ENCODE results near the gene CPSF4. TPM values are rescaled to one million over a fixed set of nuclear protein-coding genes. Genes with fewer than 3 reads are reported as not detected.

CPSF4 gene
- total RNA-seq, result 10 to 100 TPM; 13.6 to 34.6 (median 23.0) TPM

- TF ChIP-seq CTCF (IDR thresholded peaks at IDR 0.05) (peak in 1 of 4 experiments; percentile 31), POLR2AphosphoS5 (IDR thresholded peaks at IDR 0.05) (peak; percentile 57), EP300 (IDR thresholded peaks at IDR 0.05) (no peak), POLR2A (IDR thresholded peaks at IDR 0.05) (peak; percentile 60 to 70)
- WGBS, 2 donors (ENCODE audit: low coverage in 1 of 2), result 0% methylated on average over 10 to 27 of the region's 89 CpGs
- ATAC-seq, result peak; percentile 98
These were observed at the start of gene CPSF4, which contains the start of gene PTCD1 for GRCh38 chr7:99438573-99439480. Gene CPSF4 (plus strand): TSS chr7:99438943. CDS start chr7:99439083, 140 bp downstream. Gene PTCD1 (minus strand): TSS chr7:99438798. CDS start chr7:99435242, 3,556 bp downstream.

GRCh38 chr7:99389772-99390171 is 49.0 kb upstream of the CPSF4 start:
- Histone ChIP-seq H3K4me3 (no peak overlapping the region), H3K36me3 (peaks cover 0 to 79% of the 10 kb centered on the region in 2 donors), H3K27ac (no peak overlapping the region), H3K27me3 (no peaks in the 10 kb centered on the region), H3K4me1 (peaks cover 0 to 25% (median 6%) of the 10 kb centered on the region in 3 donors), H3K9me3 (no peaks in the 10 kb centered on the region)
- ATAC-seq, result no peak
- WGBS, 2 donors (ENCODE audit: low coverage in 1 of 2), result 100% methylated on average over 2 of the region's 13 CpGs; no CpG with 5 or more reads in 1 of the 2 donors
- no peak for TF ChIP-seq EP300 (IDR thresholded peaks at IDR 0.05)
- TF ChIP-seq POLR2AphosphoS5 (IDR thresholded peaks at IDR 0.05), result no peak
- TF ChIP-seq POLR2A (IDR thresholded peaks at IDR 0.05), result no peak
- no peak for TF ChIP-seq CTCF (IDR thresholded peaks at IDR 0.05)

More at GRCh38 chr7:99438573-99439480, at the start of gene CPSF4, which contains the start of gene PTCD1:
- H3K27ac ChIP-seq, result peak within 1 kb of the TSS; percentile 49 to 91 (median 84)
- no peaks in the 10 kb centered on the region for H3K27me3 ChIP-seq
- peaks cover 0 to 51% (median 14%) of the 10 kb centered on the region in 3 donors for H3K4me1 ChIP-seq
- peaks cover 0 to 33% of the 10 kb centered on the region in 2 donors for H3K36me3 ChIP-seq
- no peaks in the 10 kb centered on the region for H3K9me3 ChIP-seq
- H3K4me3 ChIP-seq, result peak within 1 kb of the TSS; percentile 61 to 72

GRCh38 chr7:99390941-99391602 is 47.7 kb upstream of the CPSF4 start:
- H3K4me1 ChIP-seq, result peaks cover 0 to 25% (median 6%) of the 10 kb centered on the region in 3 donors
- no peaks in the 10 kb centered on the region for H3K9me3 ChIP-seq
- WGBS, 2 donors (ENCODE audit: low coverage in 1 of 2), result 90 to 96% methylated on average over 4 to 10 of the region's 23 CpGs
- no peak overlapping the region for H3K27ac ChIP-seq
- no peak for ATAC-seq
- no peaks in the 10 kb centered on the region for H3K27me3 ChIP-seq
- H3K4me3 ChIP-seq, result no peak overlapping the region
- TF ChIP-seq POLR2A (IDR thresholded peaks at IDR 0.05) (no peak), EP300 (IDR thresholded peaks at IDR 0.05) (no peak), CTCF (IDR thresholded peaks at IDR 0.05) (no peak), POLR2AphosphoS5 (IDR thresholded peaks at IDR 0.05) (no peak)
- peaks cover 0 to 83% of the 10 kb centered on the region in 2 donors for H3K36me3 ChIP-seq

- peak overlapping the region in 1 of 2 donors; percentile 69 for H3K4me3 ChIP-seq
- peak overlapping the region in 3 of 4 donors; percentile 78 to 84 (median 82) for H3K27ac ChIP-seq
- WGBS, 2 donors (ENCODE audit: low coverage in 1 of 2), result 81 to 90% methylated on average over 2 to 4 of the region's 8 CpGs
- H3K9me3 ChIP-seq, result no peaks in the 10 kb centered on the region
- H3K4me1 ChIP-seq, result peaks cover 0 to 25% (median 6%) of the 10 kb centered on the region in 3 donors
- no peaks in the 10 kb centered on the region for H3K27me3 ChIP-seq
- ATAC-seq, result no peak
- no peak for TF ChIP-seq EP300 (IDR thresholded peaks at IDR 0.05)
- no peak for TF ChIP-seq POLR2A (IDR thresholded peaks at IDR 0.05)
- peaks cover 0 to 83% of the 10 kb centered on the region in 2 donors for H3K36me3 ChIP-seq
These were observed 46.7 kb upstream of the CPSF4 start for GRCh38 chr7:99392046-99392445.

Data from gastroesophageal sphincter (tissue), 4 donors.